Bronchial epithelial cell (primary cell): ENCODE measurements around the gene CCNG2. TPM values are rescaled to one million over a fixed set of nuclear protein-coding genes. Genes with fewer than 3 reads are reported as not detected.

Source experiments
- DNase-seq: peaks from one replicate; pipeline ENCODE4 v3.0.0-alpha.2; 2010; ENCODE audit warnings: low read depth
- FAIRE-seq: peaks from 2 replicates; lab custom pipeline; 2011; peaks lifted over from hg19 to GRCh38; lab: Jason Lieb, UNC
- H3K27me3 ChIP-seq: 2 replicates; pipeline ENCODE4 v1.5.1; 2011; ENCODE audit warnings: low read length; ENCODE audit not compliant: control insufficient read depth, insufficient read depth
- H3K36me3 ChIP-seq: 2 replicates; pipeline ENCODE4 v1.5.1; 2011; ENCODE audit warnings: low read length; ENCODE audit not compliant: control insufficient read depth, insufficient read depth
- H3K4me3 ChIP-seq: 2 replicates; pipeline ENCODE4 v1.5.1; 2011; ENCODE audit warnings: mild to moderate bottlenecking, low read depth, low read length, control low read depth
- total RNA-seq: library from RNA; depleted of rRNA; stranded (reverse); fragments of >200 nt; gene quantifications from 2 replicates; pipeline ENCODE4 v1.2.1, GENCODE V29; 2014
- TF ChIP-seq, protein P1 (sequence below): IDR thresholded peaks from 2 replicates; pipeline ENCODE4 v1.5.1; 2011; ENCODE audit warnings: mild to moderate bottlenecking, moderate library complexity, low read length, control low read depth, inconsistent platforms; ENCODE audit not compliant: insufficient read depth, severe bottlenecking

The CCNG2 gene
- total RNA-seq, 1 donor from 2014 or later = 18.7 TPM

DNA sequence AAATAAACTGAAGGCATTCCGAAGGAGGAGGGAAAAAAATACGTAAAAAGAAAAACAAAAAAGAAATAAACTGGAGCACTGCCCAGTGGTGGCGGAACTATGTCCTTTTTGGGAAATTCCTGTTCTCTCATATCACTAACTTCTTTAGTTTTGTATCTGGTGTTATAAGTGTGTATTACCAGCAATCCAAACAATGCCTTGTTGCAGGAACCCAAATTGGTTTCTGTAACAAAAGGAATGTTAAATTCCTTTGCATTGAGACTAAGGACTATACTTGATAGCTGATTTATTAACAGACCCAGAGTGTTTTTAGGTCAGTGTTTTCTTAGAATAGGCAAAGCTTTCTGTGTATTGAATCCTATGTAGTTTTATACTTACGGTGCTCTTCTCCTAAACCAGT lies 6.6 kb downstream of the CCNG2 start:
- H3K36me3 ChIP-seq = peaks cover 20% of the 10 kb centered on the region

DNA sequence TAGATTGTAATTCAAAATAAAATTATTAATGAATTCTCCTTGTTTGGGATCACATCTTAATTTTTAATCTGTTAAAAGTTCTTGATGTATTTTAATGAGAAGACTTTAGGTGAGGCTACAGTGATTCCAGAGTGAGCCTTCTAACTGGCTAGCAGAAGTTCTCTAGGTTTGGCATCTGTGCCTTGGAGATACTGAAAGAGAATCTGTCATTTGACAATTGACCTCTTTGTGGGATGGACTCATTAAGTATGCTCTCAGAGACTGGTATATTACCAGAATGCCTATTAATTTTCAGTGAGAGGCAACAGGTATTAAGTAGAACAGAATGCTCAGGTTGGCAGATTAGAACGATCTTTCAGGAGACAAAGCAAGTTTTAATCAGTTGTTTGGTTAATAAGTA lies 10.2 kb downstream of the CCNG2 start:
- Histone ChIP-seq H3K27me3 (no peaks in the 10 kb centered on the region), H3K4me3 (no peak overlapping the region), H3K36me3 (peaks cover 14% of the 10 kb centered on the region)
- TF ChIP-seq, protein P1, sequence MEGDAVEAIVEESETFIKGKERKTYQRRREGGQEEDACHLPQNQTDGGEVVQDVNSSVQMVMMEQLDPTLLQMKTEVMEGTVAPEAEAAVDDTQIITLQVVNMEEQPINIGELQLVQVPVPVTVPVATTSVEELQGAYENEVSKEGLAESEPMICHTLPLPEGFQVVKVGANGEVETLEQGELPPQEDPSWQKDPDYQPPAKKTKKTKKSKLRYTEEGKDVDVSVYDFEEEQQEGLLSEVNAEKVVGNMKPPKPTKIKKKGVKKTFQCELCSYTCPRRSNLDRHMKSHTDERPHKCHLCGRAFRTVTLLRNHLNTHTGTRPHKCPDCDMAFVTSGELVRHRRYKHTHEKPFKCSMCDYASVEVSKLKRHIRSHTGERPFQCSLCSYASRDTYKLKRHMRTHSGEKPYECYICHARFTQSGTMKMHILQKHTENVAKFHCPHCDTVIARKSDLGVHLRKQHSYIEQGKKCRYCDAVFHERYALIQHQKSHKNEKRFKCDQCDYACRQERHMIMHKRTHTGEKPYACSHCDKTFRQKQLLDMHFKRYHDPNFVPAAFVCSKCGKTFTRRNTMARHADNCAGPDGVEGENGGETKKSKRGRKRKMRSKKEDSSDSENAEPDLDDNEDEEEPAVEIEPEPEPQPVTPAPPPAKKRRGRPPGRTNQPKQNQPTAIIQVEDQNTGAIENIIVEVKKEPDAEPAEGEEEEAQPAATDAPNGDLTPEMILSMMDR = no peak
- DNase-seq = no peak
- FAIRE-seq = no peak

More for the DNA sequence above, 6.6 kb downstream of the CCNG2 start:
- no peak overlapping the region for H3K4me3 ChIP-seq
- FAIRE-seq (no peak), DNase-seq (no peak)
- no peaks in the 10 kb centered on the region for H3K27me3 ChIP-seq
- TF ChIP-seq, protein P1 = no peak

DNA sequence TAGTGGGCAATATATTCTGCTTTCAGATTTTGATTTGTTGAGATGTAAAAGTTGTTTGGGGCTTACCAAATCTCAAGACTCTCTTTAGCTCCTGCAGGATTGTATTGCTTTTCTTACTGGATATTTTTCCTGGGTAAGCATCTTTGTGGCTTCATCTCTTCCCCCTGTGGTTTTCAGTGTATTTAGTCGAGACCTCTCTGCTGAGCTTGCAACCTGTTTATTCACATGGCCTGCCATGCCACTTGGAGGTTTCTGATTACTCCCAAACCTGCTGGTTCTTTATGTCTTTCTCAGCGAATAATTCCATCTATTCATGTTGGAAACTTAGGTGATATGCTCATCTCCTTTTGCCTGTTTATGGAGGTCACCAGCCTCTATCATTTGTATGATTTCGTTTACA lies 10.9 kb downstream of the CCNG2 start:
- H3K4me3 ChIP-seq = no peak overlapping the region
- DNase-seq = no peak
- H3K36me3 ChIP-seq = peaks cover 10% of the 10 kb centered on the region
- TF ChIP-seq, protein P1 = no peak
- no peak for FAIRE-seq
- no peaks in the 10 kb centered on the region for H3K27me3 ChIP-seq

DNA sequence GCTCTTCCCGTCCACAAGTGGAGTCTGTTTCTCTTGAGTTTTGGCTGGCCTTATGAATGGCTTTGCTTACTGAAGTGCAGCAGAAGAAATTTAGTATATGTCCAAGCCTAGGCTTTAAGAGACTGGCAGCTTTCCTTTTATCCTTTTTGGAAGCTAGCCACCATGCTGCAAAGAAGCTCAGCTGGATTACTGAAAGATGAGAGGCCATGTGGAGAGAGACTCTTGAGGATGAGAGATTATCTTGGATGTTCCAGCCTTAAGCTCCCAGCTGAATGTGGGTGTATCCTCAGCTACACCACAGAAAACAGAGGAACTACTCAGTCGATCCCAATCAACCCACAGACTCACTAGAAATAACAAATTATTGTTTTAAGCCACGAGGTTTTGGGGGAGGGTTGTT lies 12.5 kb downstream of the CCNG2 start:
- FAIRE-seq (no peak), DNase-seq (no peak)
- Histone ChIP-seq H3K27me3 (no peaks in the 10 kb centered on the region), H3K4me3 (no peak overlapping the region), H3K36me3 (peaks cover 4% of the 10 kb centered on the region)
- TF ChIP-seq, protein P1 = no peak

DNA sequence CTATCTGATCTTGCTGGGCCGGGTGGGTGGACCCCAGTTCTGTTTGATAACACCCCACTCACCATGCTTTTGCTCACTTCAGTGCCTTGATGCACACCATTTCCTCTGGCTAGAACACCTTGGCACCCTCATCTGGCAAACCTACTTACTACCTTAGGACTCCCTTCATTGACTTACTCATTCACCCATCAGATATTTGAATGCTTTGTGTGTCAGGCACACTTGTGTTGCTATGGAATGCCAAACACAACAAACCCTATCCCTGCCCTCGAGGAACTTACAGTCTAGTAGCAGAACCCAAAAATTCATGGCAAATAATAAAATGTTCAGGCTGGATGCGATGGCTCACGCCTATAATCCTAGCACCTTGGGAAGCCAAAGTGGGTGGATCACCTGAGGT lies 13.9 kb downstream of the CCNG2 start:
- TF ChIP-seq, protein P1 = no peak
- Histone ChIP-seq H3K36me3 (peaks cover 3% of the 10 kb centered on the region), H3K4me3 (no peak overlapping the region), H3K27me3 (no peaks in the 10 kb centered on the region)
- FAIRE-seq = no peak
- DNase-seq = peak; percentile 55

DNA sequence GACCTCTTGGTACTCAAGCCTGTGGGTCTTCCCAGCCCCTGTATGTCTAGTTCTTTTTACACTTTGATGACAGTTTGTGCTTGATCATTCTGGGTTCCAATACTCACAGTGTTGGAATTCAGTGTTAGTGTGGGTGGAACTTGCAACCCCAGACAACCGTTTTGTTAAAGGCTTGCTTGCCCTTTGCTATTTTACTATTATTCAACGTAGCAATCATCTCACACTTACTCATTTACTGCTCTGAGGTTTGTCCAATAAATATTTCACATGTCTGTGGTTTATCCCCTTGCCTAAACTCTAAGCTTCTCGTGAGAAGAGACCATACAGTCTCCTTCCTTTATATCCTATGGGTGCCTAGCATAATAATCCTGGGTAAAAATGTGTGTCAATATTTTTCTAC lies 15.3 kb downstream of the CCNG2 start:
- Histone ChIP-seq H3K4me3 (no peak overlapping the region), H3K27me3 (no peaks in the 10 kb centered on the region), H3K36me3 (peaks cover 2% of the 10 kb centered on the region)
- DNase-seq = peak; percentile 95
- TF ChIP-seq, protein P1 = no peak
- FAIRE-seq = no peak
